ENCODE data around the gene ARHGEF16.
A peak's percentile ranks its signal among the peaks of the same experiment; 100 is the strongest.

The ARHGEF16 gene

GRCh38 chr1:3461934-3462275 is 7.4 kb downstream of the ARHGEF16 start:
- Mint-ChIP-seq H3K4me1 (peaks cover 51% of the 10 kb centered on the region), H3K27me3 (ENCODE audit: low read depth, poor library complexity) (no peaks in the 10 kb centered on the region), H3K4me3 (no peak overlapping the region), H3K9me3 (no peaks in the 10 kb centered on the region), H3K36me3 (ENCODE audit: low read depth) (no peaks in the 10 kb centered on the region), H3K27ac (peak overlapping the region; percentile 42)
- TF ChIP-seq, protein P1, sequence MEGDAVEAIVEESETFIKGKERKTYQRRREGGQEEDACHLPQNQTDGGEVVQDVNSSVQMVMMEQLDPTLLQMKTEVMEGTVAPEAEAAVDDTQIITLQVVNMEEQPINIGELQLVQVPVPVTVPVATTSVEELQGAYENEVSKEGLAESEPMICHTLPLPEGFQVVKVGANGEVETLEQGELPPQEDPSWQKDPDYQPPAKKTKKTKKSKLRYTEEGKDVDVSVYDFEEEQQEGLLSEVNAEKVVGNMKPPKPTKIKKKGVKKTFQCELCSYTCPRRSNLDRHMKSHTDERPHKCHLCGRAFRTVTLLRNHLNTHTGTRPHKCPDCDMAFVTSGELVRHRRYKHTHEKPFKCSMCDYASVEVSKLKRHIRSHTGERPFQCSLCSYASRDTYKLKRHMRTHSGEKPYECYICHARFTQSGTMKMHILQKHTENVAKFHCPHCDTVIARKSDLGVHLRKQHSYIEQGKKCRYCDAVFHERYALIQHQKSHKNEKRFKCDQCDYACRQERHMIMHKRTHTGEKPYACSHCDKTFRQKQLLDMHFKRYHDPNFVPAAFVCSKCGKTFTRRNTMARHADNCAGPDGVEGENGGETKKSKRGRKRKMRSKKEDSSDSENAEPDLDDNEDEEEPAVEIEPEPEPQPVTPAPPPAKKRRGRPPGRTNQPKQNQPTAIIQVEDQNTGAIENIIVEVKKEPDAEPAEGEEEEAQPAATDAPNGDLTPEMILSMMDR (IDR thresholded peaks at IDR 0.05) = no peak
- DNase-seq = no peak

DNA sequence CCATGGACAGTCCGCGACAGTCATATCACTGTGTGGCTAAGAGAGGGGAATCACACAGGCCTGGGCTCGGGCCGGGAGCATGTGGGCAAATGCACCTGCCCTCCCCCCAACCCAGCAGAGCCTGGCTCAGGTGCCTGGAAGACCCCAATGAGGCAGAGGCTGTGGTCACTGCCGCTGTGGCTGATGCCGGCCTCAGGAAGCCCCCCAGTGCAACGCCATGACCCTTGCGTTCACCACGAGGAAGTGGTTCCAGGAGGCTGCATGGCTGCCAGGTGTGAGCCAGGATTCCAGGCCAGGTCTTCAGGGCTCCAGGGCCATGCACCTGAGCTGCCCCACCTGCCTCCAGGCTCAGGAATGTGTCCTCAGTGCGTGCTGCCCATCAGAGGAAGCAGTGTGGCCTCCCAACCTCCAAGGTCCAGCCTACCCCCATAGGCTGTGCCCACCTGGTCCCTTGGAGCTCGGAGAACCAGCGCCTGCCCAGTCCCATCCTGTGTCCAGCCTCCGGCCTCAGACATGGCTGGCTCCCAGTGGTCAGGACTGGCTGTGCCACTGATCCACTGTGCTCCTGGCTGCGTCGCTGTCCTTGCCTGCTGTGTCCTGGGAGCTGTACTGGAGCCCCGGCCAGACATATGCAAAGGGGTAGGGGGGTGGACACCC is 8.0 kb downstream of the ARHGEF16 start:
- no peak for DNase-seq
- peaks cover 45% of the 10 kb centered on the region for H3K4me1 Mint-ChIP-seq

DNA sequence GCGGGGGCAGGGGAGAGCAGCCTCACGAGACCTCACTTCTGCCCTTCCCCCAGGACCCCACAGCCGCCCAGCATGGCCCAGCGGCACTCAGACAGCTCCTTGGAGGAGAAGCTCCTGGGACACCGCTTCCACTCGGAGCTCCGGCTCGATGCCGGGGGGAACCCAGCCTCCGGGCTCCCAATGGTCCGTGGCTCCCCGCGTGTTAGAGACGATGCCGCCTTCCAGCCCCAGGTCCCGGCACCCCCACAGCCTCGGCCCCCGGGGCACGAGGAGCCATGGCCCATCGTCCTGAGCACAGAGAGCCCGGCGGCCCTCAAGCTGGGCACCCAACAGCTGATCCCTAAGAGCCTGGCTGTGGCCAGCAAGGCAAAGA is 8.5 kb downstream of the ARHGEF16 start:
- no peaks in the 10 kb centered on the region for H3K9me3 Mint-ChIP-seq
- TF ChIP-seq, protein P1 (IDR thresholded peaks at IDR 0.05) = no peak
- no peaks in the 10 kb centered on the region for H3K36me3 Mint-ChIP-seq (ENCODE audit: low read depth)
- H3K4me1 Mint-ChIP-seq = peaks cover 40% of the 10 kb centered on the region
- DNase-seq = no peak
- H3K4me3 Mint-ChIP-seq = no peak overlapping the region
- no peaks in the 10 kb centered on the region for H3K27me3 Mint-ChIP-seq (ENCODE audit: low read depth, poor library complexity)
- no peak overlapping the region for H3K27ac Mint-ChIP-seq

More for the DNA sequence above, 8.0 kb downstream of the ARHGEF16 start:
- no peak overlapping the region for H3K4me3 Mint-ChIP-seq
- H3K27me3 Mint-ChIP-seq (ENCODE audit: low read depth, poor library complexity) = no peaks in the 10 kb centered on the region
- H3K27ac Mint-ChIP-seq = no peak overlapping the region
- no peaks in the 10 kb centered on the region for H3K36me3 Mint-ChIP-seq (ENCODE audit: low read depth)
- no peaks in the 10 kb centered on the region for H3K9me3 Mint-ChIP-seq
- TF ChIP-seq, protein P1 (IDR thresholded peaks at IDR 0.05) = no peak

DNA sequence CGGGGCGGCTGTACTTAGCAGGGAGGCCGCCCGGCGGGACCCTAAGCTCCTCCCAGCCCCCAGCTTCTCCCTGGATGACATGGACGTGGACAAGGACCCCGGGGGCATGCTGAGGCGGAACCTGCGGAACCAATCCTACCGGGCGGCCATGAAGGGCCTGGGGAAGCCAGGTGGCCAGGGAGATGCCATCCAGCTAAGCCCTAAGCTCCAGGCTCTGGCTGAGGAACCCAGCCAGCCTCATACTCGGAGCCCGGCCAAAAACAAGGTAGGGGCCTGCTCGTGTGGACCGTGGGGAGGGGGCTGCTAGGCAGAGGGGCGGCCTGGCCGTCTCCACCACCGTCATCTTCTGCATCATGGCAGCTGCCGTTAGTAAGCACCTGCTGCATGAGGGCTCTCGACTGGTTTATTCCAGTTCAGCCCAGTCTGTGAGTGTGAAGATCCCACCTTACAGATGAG is 9.0 kb downstream of the ARHGEF16 start:
- no peak for DNase-seq
- Mint-ChIP-seq H3K9me3 (no peaks in the 10 kb centered on the region), H3K4me1 (peaks cover 35% of the 10 kb centered on the region), H3K27ac (no peak overlapping the region), H3K4me3 (no peak overlapping the region), H3K36me3 (ENCODE audit: low read depth) (no peaks in the 10 kb centered on the region), H3K27me3 (ENCODE audit: low read depth, poor library complexity) (no peaks in the 10 kb centered on the region)
- TF ChIP-seq, protein P1 (IDR thresholded peaks at IDR 0.05) = no peak

GRCh38 chr1:3463891-3464648 is 9.6 kb downstream of the ARHGEF16 start:
- Mint-ChIP-seq H3K27me3 (ENCODE audit: low read depth, poor library complexity) (peaks cover 3% of the 10 kb centered on the region), H3K27ac (no peak overlapping the region), H3K4me1 (peaks cover 29% of the 10 kb centered on the region), H3K36me3 (ENCODE audit: low read depth) (no peaks in the 10 kb centered on the region), H3K9me3 (no peaks in the 10 kb centered on the region), H3K4me3 (no peak overlapping the region)
- DNase-seq = no peak
- TF ChIP-seq, protein P1 (IDR thresholded peaks at IDR 0.05) = no peak

DNA sequence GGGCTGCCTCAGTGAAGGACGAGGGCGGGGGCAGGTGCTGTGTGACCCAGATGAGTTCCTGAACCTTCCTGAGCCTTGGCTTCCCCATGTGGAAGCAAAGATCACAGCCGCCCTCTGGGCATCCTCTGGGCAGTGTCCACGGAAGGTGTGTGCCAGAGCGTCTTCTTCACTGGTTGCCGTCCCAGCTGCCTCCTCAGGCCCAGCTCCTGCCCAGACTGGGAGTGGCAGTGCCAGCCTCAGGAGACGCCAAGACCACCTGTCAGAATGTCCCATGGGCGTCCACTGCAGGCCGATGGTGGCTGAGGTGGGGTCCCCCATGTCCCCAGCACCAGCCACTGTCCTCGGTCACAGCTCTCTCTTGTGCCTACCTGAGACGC is 10.2 kb downstream of the ARHGEF16 start:
- Mint-ChIP-seq H3K4me1 (peaks cover 23% of the 10 kb centered on the region), H3K27me3 (ENCODE audit: low read depth, poor library complexity) (peaks cover 3% of the 10 kb centered on the region), H3K9me3 (no peaks in the 10 kb centered on the region), H3K36me3 (ENCODE audit: low read depth) (no peaks in the 10 kb centered on the region), H3K27ac (no peak overlapping the region), H3K4me3 (no peak overlapping the region)
- DNase-seq = no peak
- TF ChIP-seq, protein P1 (IDR thresholded peaks at IDR 0.05) = no peak

Measured in nephron progenitor cell (in vitro differentiated cells).